Measurements from ENCODE around the gene DOCK2.
"Not testable (repeated sequence)": the region's sequence is repeated elsewhere in the genome, so short reads cannot be mapped to it uniquely, and the experiment has no call there.

DOCK2 gene

GRCh38 chr5:169798438-169798837 is 161.4 kb downstream of the DOCK2 start:
- DNase-seq = no peak

DNA sequence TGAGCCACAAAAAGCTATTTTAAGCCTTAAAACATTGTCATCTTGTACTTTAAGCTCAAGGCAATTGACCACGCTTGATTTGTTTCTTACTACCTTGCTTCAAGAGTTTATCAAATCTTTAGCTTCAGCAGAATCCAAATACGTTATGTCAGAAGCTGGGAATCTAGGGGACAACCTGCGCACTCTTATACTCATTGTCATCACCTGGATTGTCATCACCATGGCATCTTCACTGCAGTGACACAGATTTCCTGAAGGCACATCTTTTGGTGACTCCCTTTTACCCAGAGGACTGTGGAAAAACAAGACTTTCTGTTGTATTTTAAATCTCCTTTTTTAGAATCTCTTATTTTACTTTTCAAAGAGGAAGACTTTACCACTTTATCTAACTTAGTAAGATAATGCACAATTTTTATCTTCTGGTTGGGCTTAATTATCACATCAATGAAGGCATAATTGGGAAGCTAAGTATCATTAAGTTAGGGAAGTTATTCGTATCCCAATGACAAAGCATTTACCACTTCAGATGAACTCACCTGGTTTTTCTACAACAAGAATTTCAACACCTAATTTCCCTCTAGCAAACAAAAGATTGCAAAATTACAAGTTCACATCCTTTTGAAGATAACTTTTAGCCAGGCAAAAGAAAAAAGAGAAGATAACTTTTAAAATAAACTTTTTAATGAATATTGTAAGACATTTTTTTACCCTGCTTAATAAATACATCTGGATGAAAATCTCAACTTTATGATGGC is 162.0 kb downstream of the DOCK2 start:
- no peak for DNase-seq

DNA sequence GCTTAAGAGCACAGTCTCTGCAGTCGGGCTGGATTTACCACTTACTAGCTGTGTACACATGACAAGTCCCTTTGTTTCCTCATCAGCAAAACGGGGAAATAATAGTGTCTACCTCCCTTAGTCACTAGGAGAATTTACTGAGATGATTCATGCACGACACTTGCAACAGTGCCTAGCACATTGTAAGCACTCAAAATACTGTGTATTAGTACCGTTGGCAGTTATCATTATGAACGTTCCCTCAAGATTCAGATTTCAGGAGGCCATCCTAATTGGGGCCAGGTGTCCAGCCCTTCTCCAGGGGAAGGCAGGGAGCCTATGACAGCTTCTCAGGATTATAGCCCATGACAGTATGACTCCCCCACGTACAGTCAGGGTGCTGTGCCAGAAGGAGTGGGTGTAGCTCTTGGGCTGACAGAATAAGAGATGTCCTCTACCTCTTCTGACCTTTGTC is 164.3 kb downstream of the DOCK2 start:
- peak; percentile 62 for DNase-seq

- no peak for DNase-seq
Observed at GRCh38 chr5:169801781-169802180, 164.7 kb downstream of the DOCK2 start.

- DNase-seq = peak; percentile 94
Observed at GRCh38 chr5:169803077-169803981, 166.3 kb downstream of the DOCK2 start.

DNA sequence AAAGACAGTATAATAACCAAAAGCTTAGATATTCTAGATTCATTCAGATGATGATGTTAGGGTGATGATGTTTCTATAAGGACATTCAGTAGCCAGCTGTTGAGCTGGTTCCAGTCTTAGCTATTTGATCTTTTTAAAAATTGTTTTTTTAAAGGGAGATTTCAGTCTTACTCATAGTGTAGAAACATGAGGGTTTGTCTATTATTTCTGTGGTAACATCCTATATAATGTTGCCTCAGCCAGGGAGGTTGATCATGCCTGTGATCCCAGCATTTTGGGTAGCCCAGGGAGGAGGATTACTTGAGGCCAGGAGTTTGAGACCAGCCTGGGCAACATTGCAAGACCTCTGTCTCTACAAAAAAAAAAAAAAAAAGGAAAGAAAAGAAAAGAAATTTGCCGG is 167.8 kb downstream of the DOCK2 start:
- peak; percentile 25 for DNase-seq

DNA sequence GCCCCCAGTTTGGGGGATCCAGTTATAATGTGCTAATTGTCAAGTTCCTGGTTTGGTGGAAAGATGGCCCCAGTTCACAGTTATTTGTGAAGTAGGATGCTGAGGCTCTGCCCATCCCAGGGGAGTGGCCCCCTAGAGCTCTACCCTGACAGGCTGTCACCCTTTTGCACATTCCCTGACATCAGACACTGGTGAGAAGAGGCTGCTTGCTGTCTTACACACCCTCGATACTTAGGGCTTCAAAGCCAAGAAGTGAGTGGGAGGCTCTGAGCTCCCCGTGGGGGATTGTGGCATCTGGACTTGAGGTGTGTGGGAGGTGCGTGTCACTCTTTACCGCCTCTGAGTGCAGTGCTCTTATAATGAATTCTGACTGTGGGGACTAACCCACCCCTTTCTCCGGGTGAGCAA is 168.5 kb downstream of the DOCK2 start:
- DNase-seq = peak; percentile 33

DNA sequence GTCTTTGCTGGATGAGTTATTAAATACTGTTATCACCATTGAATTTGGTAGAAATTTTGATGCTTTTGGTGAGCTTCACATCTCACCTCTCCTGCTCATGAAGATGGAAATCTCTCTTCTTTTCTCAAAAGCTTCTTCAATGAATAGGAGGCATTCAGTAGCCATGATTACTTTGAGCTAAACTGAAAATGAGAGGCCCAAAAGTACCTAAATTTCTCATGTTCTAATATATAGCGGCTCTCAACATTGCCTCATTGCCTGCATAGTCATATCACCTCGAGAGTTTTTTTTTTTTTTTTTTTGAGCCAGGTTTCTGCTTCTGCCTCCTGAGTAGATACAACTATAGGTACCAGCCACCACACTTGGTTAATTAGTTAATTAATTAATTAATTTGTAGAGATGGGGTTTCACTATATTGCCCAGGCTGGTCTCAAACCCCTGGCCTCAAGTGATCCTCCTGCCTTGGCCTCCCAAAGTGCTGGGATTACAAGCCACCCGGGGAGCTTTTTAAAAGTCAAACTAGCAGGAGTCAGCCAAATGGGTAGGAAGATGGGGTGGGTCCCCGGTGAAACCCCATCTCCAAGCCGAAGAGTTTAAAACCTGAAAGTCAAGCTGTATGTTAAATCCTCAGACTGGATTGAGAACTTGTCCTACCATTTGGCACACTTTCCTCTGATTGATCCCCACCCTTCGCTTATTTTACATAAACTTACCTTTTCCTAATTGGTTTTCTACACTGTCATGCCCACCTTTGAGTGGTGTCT is 169.0 kb downstream of the DOCK2 start:
- no peak for DNase-seq

- DNase-seq = no peak
Observed at GRCh38 chr5:169808118-169808581, 171.1 kb downstream of the DOCK2 start.

GRCh38 chr5:169808880-169809279 is 171.8 kb downstream of the DOCK2 start:
- DNase-seq = not testable (repeated sequence)

- DNase-seq = no peak
Observed at GRCh38 chr5:169809281-169809680, 172.2 kb downstream of the DOCK2 start.

DNA sequence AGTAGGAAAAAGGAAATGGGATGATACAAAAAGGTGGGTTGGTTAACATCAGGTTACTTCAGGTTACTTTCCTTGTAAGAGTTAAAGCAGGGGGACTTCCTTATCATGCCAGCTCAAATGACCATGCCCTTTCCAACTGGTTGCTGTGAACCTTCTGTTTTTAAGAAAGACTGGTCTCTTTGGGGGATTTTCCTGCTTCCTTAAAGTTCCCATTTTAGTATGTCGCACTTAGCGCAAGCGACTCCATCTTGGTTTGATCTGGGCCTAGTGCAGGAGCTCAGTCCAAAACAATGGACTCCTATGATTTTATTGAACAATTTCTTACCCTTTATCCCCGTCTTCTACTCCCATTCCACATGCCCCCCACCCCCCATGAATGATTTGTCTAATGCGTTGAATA is 173.4 kb downstream of the DOCK2 start:
- no peak for DNase-seq

DNA sequence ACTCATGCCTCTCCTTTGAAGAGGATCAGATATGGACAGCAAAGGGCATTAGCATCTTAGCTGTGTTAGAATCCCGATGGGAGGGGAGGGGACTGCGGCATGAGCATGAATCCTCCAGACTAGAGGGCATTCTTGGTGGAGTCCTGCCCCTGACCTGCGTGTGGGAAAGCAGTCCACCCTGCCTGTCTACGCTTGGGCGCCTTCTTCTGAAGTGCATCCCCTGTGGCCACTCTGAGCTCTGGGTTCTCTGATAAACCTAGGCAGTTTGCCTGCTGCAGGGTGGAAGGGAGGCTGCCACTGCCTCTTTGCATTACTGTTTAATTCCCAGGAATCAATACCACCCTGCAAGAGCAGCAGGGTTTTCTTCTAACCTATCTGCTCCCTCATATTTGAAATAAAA is 173.9 kb downstream of the DOCK2 start:
- DNase-seq = no peak

GRCh38 chr5:169811680-169812079 is 174.6 kb downstream of the DOCK2 start:
- DNase-seq = no peak

- DNase-seq = no peak
Observed at GRCh38 chr5:169812786-169813185, 175.7 kb downstream of the DOCK2 start.

DNA sequence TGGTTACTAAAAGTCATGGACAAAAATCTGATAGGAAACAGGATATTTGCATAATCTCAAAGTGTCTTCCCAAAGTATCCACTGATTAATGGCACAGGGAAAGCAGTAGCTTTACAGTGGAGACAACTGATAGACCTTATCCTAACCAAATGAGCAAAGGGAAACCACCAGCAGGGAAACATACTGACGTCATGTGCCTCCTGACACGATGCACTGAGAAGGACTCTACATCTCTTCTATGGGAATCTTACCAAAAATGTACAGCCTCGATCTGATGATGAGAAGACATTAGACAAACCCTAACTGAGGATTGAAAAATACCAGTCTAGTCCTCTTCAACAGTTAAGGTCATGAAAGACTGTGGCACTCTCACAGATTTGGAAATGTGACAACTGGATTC is 177.0 kb downstream of the DOCK2 start:
- DNase-seq = no peak

DNA sequence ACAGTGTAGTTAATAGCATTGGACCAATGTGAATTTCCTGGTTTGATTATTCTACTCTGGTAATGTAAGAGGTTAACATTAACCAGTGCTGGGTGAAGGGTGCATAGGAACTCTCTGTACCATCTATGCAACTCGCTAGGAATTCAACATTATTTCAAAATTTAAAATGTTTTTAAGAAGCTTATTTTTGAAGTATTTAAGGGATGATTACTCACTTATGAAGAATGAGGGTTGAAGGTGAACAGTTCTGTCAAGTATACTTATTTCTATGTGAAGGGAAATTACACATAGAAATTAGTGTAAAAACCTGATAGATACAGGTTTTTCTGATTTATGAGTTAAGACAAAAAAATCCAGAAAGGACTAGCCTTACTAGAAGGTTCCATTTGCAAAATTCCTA is 177.4 kb downstream of the DOCK2 start:
- DNase-seq = peak; percentile 10

- DNase-seq = no peak
Observed at GRCh38 chr5:169817031-169817430, 180.0 kb downstream of the DOCK2 start.

GRCh38 chr5:169826618-169827017 is 189.5 kb downstream of the DOCK2 start:
- DNase-seq = no peak

GRCh38 chr5:169827769-169828168 is 190.7 kb downstream of the DOCK2 start:
- no peak for DNase-seq

DNA sequence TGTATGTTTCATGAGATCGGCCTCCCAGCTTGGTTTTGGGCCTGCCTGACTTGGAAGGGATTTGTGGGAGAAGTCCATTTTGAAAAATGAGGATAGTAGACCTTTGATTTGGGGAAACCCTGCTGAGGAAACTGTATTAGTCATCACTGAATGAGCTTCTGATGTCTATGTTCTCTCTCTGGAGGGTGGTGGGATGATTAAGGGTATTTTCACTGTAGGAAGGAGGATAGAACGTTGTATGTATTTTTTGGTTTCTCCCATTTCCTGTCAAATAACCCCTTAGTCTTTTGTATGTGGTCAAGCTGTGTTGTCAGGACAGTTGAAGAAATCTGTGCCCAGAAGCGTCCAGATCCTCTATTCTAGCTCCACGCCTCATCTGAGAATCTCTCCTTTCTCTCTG is 191.3 kb downstream of the DOCK2 start:
- DNase-seq = no peak

DNA sequence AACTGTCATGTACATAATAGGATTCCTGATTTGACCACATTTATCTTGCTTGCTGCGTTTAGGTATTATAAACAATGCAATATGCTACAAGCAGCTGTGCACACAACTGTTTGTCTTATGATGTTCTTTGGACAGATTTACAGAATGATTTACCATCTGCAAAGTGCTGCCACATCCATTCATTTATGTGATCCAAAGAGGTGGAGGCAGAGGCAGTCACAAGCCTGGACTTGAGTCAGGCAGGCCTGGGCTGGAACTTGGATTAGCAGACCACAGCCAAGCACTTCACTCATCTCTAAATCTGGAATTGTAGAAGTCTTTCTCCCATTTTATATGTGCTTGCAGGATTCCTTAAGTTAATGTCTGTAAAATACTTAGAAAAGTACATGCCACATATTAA is 194.3 kb downstream of the DOCK2 start:
- DNase-seq = no peak

DNA sequence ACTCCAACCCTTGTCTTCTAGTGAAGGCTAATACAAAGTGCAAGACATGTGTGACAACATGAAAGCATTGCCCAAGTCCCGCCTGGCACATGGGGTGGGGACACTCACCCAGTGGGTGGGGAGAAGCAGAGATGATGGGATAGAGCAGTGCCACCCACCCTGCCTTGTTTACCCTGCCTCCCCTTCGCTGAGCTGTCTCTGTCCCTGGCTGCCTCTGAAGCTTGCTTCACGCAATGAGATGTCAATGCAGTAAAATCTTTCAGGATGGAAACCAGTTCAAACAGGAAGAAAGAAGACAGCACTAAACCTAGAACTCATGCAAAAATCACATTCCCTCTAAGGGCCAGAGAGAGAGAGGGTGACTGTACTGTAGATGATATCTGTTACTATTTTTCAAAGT is 195.2 kb downstream of the DOCK2 start:
- no peak for DNase-seq

Measured in EL (cell line).